Measurements from ENCODE around the gene MAP2K5. TPM values are rescaled to one million over a fixed set of nuclear protein-coding genes. Genes with fewer than 3 reads are reported as not detected.
"Not testable (repeated sequence)": the region's sequence is repeated elsewhere in the genome, so short reads cannot be mapped to it uniquely, and the experiment has no call there.

Gene MAP2K5
- total RNA-seq, 1 experiment from 2014 or later: 13.6 TPM

DNA sequence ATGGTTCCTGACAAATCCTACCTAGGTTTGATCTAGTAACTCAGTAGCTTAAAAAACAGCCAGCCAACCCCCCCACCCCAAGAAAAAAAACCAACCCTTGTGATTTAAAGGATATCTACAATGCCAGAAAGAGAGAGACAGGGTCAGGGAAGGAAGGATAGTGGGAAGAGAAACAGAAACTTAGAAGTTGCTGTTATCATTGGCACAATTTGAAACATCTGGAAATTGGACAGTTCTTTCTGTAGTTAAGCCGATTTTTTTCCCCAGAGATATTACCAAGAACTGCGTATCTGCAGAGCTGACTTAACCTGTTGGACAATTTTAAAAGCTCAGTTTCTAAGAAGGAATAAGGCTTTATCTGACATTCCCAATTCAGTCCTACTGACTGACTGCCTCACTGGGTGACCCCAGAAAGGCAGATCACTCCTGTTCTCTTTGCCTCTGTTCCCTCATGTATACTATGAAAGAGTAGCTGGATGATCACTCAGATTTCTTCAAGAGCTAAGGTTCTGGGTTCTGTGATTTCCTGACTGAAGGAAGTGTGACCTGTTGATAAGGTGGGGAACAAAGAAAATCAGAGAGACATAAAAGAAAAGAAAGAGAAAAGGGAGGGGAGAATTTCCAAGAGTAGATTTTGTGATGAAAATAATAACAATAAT, 128.3 kb downstream of the MAP2K5 start:
- CTCF ChIA-PET: no interaction called here

DNA sequence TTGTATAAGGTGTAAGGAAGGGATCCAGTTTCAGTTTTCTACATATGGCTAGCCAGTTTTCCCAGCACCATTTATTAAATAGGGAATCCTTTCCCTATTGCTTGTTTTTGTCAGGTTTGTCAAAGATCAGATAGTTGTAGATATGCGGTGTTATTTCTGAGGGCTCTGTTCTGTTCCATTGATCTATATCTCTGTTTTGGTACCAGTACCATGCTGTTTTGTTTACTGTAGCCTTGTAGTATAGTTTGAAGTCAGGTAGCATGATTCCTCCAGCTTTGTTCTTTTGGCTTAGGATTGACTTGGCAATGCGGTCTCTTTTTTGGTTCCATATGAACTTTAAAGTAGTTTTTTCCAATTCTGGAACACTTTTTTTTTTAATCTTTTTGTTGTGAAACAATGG, 130.3 kb downstream of the MAP2K5 start:
- ATAC-seq; H3K9me3 Mint-ChIP-seq; H3K36me3 Mint-ChIP-seq; POLR2A ChIA-PET; CTCF ChIA-PET; DNase-seq (ENCODE audit: low spot score); H3K27ac Mint-ChIP-seq; H3K4me3 Mint-ChIP-seq; H3K27me3 Mint-ChIP-seq (ENCODE audit: low read depth); H3K4me1 Mint-ChIP-seq: not testable (repeated sequence)

More for the DNA sequence above, 128.3 kb downstream of the MAP2K5 start:
- Mint-ChIP-seq H3K27ac (no peak overlapping the region), H3K9me3 (peaks cover 5% of the 10 kb centered on the region), H3K27me3 (ENCODE audit: low read depth) (no peaks in the 10 kb centered on the region), H3K4me3 (no peak overlapping the region), H3K36me3 (peaks cover 4% of the 10 kb centered on the region; the same call in 1 of the 2 replicates), H3K4me1 (no peaks in the 10 kb centered on the region)
- TF ChIP-seq NR1H2 (CRISPR knock-in tag; IDR thresholded peaks at IDR 0.05) (no peak), ETV6 (CRISPR knock-in tag; IDR thresholded peaks at IDR 0.05) (no peak)
- DNase-seq (ENCODE audit: low spot score): no peak
- no peak for ATAC-seq
- POLR2A ChIA-PET: no interaction called here

DNA sequence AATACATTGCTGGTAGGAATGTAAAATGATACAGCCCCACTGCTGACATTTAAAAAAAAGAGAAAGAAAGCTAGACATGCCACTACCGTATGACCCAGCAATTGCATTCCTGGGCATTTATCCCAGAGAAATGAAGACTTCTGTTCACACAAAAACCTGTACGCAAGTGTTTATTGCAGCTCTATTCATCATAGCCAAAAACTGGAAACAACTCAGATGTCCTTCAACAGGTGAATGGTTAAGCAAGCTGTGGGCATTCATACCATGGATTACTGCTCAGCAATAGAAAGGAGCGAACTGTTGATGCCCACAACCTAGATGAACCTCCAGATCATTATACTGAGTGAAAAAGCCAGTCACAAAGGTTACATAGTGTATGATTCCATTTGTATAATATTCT, 132.5 kb downstream of the MAP2K5 start:
- CTCF ChIA-PET: no interaction called here
- TF ChIP-seq, protein P1, sequence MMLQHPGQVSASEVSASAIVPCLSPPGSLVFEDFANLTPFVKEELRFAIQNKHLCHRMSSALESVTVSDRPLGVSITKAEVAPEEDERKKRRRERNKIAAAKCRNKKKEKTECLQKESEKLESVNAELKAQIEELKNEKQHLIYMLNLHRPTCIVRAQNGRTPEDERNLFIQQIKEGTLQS (CRISPR knock-in tag; conservative IDR thresholded peaks at IDR 0.05): no peak
- TF ChIP-seq, protein P2, sequence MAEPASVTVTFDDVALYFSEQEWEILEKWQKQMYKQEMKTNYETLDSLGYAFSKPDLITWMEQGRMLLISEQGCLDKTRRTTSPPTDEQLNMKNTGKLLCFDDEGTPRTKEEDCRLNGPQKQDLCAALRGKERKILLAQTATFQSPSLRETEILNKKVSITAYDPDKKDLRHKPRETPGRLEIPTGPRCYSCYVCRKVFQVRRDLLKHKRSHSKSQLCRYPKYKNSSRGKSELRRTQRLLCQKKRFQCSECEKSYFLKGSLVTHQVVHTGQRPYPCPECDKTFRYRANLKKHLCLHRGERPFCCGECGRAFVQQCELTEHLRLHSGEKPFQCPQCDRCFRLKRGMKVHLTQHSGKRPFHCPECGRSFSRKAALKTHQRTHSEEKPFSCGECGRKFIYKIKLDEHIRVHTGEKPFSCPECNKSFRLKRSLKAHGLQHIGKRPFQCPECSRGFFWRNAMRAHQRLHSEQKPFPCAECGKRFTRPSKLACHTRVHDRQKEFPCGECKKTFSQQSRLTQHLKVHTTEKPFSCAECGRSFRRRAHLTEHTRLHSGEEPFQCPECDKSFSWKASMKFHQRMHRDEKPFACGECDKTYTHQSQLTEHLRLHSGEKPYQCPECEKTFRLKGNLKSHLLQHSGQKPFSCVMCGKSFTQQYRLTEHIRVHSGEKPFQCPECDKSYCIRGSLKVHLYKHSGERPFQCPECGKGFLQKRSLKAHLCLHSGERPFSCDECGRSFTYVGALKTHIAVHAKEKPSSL (CRISPR knock-in tag; conservative IDR thresholded peaks at IDR 0.05): no peak
- TF ChIP-seq RELA (CRISPR knock-in tag; IDR thresholded peaks at IDR 0.05; ENCODE audit: borderline replicate concordance) (no peak), TCF7 (CRISPR knock-in tag; IDR thresholded peaks at IDR 0.05; ENCODE audit: low read depth) (no peak), ZNF138 (CRISPR knock-in tag; conservative IDR thresholded peaks at IDR 0.05) (no peak)
- TF ChIP-seq, protein P3, sequence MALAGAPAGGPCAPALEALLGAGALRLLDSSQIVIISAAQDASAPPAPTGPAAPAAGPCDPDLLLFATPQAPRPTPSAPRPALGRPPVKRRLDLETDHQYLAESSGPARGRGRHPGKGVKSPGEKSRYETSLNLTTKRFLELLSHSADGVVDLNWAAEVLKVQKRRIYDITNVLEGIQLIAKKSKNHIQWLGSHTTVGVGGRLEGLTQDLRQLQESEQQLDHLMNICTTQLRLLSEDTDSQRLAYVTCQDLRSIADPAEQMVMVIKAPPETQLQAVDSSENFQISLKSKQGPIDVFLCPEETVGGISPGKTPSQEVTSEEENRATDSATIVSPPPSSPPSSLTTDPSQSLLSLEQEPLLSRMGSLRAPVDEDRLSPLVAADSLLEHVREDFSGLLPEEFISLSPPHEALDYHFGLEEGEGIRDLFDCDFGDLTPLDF (CRISPR knock-in tag; IDR thresholded peaks at IDR 0.05): no peak
- TF ChIP-seq, protein P4, sequence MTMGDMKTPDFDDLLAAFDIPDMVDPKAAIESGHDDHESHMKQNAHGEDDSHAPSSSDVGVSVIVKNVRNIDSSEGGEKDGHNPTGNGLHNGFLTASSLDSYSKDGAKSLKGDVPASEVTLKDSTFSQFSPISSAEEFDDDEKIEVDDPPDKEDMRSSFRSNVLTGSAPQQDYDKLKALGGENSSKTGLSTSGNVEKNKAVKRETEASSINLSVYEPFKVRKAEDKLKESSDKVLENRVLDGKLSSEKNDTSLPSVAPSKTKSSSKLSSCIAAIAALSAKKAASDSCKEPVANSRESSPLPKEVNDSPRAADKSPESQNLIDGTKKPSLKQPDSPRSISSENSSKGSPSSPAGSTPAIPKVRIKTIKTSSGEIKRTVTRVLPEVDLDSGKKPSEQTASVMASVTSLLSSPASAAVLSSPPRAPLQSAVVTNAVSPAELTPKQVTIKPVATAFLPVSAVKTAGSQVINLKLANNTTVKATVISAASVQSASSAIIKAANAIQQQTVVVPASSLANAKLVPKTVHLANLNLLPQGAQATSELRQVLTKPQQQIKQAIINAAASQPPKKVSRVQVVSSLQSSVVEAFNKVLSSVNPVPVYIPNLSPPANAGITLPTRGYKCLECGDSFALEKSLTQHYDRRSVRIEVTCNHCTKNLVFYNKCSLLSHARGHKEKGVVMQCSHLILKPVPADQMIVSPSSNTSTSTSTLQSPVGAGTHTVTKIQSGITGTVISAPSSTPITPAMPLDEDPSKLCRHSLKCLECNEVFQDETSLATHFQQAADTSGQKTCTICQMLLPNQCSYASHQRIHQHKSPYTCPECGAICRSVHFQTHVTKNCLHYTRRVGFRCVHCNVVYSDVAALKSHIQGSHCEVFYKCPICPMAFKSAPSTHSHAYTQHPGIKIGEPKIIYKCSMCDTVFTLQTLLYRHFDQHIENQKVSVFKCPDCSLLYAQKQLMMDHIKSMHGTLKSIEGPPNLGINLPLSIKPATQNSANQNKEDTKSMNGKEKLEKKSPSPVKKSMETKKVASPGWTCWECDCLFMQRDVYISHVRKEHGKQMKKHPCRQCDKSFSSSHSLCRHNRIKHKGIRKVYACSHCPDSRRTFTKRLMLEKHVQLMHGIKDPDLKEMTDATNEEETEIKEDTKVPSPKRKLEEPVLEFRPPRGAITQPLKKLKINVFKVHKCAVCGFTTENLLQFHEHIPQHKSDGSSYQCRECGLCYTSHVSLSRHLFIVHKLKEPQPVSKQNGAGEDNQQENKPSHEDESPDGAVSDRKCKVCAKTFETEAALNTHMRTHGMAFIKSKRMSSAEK (CRISPR knock-in tag; IDR thresholded peaks at IDR 0.05; ENCODE audit: borderline replicate concordance): no peak
- TF ChIP-seq, protein P5, sequence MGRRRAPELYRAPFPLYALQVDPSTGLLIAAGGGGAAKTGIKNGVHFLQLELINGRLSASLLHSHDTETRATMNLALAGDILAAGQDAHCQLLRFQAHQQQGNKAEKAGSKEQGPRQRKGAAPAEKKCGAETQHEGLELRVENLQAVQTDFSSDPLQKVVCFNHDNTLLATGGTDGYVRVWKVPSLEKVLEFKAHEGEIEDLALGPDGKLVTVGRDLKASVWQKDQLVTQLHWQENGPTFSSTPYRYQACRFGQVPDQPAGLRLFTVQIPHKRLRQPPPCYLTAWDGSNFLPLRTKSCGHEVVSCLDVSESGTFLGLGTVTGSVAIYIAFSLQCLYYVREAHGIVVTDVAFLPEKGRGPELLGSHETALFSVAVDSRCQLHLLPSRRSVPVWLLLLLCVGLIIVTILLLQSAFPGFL (CRISPR knock-in tag; IDR thresholded peaks at IDR 0.05; ENCODE audit: borderline replicate concordance): no peak
- TF ChIP-seq, protein P6, sequence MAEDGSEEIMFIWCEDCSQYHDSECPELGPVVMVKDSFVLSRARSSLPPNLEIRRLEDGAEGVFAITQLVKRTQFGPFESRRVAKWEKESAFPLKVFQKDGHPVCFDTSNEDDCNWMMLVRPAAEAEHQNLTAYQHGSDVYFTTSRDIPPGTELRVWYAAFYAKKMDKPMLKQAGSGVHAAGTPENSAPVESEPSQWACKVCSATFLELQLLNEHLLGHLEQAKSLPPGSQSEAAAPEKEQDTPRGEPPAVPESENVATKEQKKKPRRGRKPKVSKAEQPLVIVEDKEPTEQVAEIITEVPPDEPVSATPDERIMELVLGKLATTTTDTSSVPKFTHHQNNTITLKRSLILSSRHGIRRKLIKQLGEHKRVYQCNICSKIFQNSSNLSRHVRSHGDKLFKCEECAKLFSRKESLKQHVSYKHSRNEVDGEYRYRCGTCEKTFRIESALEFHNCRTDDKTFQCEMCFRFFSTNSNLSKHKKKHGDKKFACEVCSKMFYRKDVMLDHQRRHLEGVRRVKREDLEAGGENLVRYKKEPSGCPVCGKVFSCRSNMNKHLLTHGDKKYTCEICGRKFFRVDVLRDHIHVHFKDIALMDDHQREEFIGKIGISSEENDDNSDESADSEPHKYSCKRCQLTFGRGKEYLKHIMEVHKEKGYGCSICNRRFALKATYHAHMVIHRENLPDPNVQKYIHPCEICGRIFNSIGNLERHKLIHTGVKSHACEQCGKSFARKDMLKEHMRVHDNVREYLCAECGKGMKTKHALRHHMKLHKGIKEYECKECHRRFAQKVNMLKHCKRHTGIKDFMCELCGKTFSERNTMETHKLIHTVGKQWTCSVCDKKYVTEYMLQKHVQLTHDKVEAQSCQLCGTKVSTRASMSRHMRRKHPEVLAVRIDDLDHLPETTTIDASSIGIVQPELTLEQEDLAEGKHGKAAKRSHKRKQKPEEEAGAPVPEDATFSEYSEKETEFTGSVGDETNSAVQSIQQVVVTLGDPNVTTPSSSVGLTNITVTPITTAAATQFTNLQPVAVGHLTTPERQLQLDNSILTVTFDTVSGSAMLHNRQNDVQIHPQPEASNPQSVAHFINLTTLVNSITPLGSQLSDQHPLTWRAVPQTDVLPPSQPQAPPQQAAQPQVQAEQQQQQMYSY (CRISPR knock-in tag; IDR thresholded peaks at IDR 0.05): no peak
- TF ChIP-seq, protein P7, sequence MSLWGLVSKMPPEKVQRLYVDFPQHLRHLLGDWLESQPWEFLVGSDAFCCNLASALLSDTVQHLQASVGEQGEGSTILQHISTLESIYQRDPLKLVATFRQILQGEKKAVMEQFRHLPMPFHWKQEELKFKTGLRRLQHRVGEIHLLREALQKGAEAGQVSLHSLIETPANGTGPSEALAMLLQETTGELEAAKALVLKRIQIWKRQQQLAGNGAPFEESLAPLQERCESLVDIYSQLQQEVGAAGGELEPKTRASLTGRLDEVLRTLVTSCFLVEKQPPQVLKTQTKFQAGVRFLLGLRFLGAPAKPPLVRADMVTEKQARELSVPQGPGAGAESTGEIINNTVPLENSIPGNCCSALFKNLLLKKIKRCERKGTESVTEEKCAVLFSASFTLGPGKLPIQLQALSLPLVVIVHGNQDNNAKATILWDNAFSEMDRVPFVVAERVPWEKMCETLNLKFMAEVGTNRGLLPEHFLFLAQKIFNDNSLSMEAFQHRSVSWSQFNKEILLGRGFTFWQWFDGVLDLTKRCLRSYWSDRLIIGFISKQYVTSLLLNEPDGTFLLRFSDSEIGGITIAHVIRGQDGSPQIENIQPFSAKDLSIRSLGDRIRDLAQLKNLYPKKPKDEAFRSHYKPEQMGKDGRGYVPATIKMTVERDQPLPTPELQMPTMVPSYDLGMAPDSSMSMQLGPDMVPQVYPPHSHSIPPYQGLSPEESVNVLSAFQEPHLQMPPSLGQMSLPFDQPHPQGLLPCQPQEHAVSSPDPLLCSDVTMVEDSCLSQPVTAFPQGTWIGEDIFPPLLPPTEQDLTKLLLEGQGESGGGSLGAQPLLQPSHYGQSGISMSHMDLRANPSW (CRISPR knock-in tag; conservative IDR thresholded peaks at IDR 0.05; ENCODE audit: low read depth): no peak

More for the DNA sequence above, 132.5 kb downstream of the MAP2K5 start:
- peaks cover 4% of the 10 kb centered on the region; the same call in 1 of the 2 replicates for H3K36me3 Mint-ChIP-seq
- H3K9me3 Mint-ChIP-seq: peaks cover 5% of the 10 kb centered on the region
- no peak for ATAC-seq
- POLR2A ChIA-PET: no interaction called here
- no peak overlapping the region for H3K4me3 Mint-ChIP-seq
- H3K4me1 Mint-ChIP-seq: 0 out of 2 replicates have a peak, but pooled peaks cover 4% of the 10 kb centered on the region
- no peak overlapping the region for H3K27ac Mint-ChIP-seq
- no peaks in the 10 kb centered on the region for H3K27me3 Mint-ChIP-seq (ENCODE audit: low read depth)
- DNase-seq (ENCODE audit: low spot score): no peak

All from WTC11 (cell line).